Gastroesophageal sphincter (tissue), 4 donors: Measurements from ENCODE around the gene RBPJ. TPM values are rescaled to one million over a fixed set of nuclear protein-coding genes. Genes with fewer than 3 reads are reported as not detected.

Experiments
- ATAC-seq: fragments of 150-250 bp; one replicate; pipeline ENCODE4 v1.9.1; 2016; ENCODE audit warnings: mild to moderate bottlenecking, moderate library complexity
- H3K27ac ChIP-seq, 4 donors: fragments of 200-600 bp; sonication (generic) in 3 of 4; 1 replicate in 3 of 4; 2 replicates in 1 of 4; pipeline ENCODE4 v1.5.1; 2016 to 2019
- H3K27me3 ChIP-seq: fragments of 200-600 bp; sonication (generic); one replicate; pipeline ENCODE4 v1.5.1; 2019
- H3K36me3 ChIP-seq, 2 donors: fragments of 200-600 bp; sonication (generic); one replicate each; pipeline ENCODE4 v1.5.1; 2019; ENCODE audit warnings: control low read depth in 1 of 2
- H3K4me1 ChIP-seq, 3 donors: fragments of 200-600 bp; sonication (generic); 1 replicate in 2 of 3; 2 replicates in 1 of 3; pipeline ENCODE4 v1.5.1; 2016 to 2019; ENCODE audit warnings: control low read depth in 2 of 3
- H3K4me3 ChIP-seq, 2 donors: fragments of 200-600 bp; sonication (generic); one replicate each; pipeline ENCODE4 v1.5.1; 2019; ENCODE audit warnings: mild to moderate bottlenecking in 1 of 2, moderate library complexity in 1 of 2
- H3K9me3 ChIP-seq, 3 donors: fragments of 200-600 bp; sonication (generic); one replicate each; pipeline ENCODE4 v1.5.1; 2017 to 2019; ENCODE audit warnings: control low read depth in 2 of 3
- CTCF ChIP-seq, 4 experiments: fragments of 200-600 bp in 2 of 4; fragments of 450-650 bp in 2 of 4; sonication (generic) in 1 of 4; IDR thresholded peaks; one replicate each; pipeline ENCODE4 v1.5.1; 2017 to 2019; ENCODE audit warnings: antibody characterized with exemption in 4 of 4, mild to moderate bottlenecking in 2 of 4, moderate library complexity in 2 of 4
- EP300 ChIP-seq: sonication (generic); formaldehyde crosslinking; IDR thresholded peaks from one replicate; pipeline ENCODE4 v1.6.1; 2017; ENCODE audit warnings: antibody characterized with exemption, mild to moderate bottlenecking
- POLR2A ChIP-seq, 2 donors: fragments of 450-650 bp; IDR thresholded peaks; one replicate each; pipeline ENCODE4 v1.6.1; 2017; ENCODE audit warnings: antibody characterized with exemption in 2 of 2, mild to moderate bottlenecking in 2 of 2, moderate library complexity in 1 of 2
- POLR2AphosphoS5 ChIP-seq: sonication (generic); formaldehyde crosslinking; IDR thresholded peaks from one replicate; pipeline ENCODE4 v1.6.1; 2017; ENCODE audit warnings: antibody characterized with exemption
- WGBS, 2 donors: methylation state at CpG; one replicate each; pipeline ENCODE4 v1.1.5; 2018; ENCODE audit warnings: low coverage in 1 of 2; 5-methylcytosine and 5-hydroxymethylcytosine counted together
- total RNA-seq, 4 donors: library from RNA; depleted of rRNA; stranded (reverse); fragments of >200 nt; gene quantifications; one replicate each; pipeline ENCODE4 v1.1.0, GENCODE V29; 2016

RBPJ gene
- total RNA-seq, 4 donors from 2014 or later, result 49.5 to 128 (median 77.6) TPM

- 92 to 100% methylated on average over 1 to 6 of the region's 7 CpGs for WGBS, 2 donors
- H3K9me3 ChIP-seq, result no peaks in the 10 kb centered on the region
- H3K36me3 ChIP-seq, result no peaks in the 10 kb centered on the region
- H3K4me1 ChIP-seq, result peaks cover 0 to 16% (median 0%) of the 10 kb centered on the region in 3 donors
- no peak overlapping the region for H3K27ac ChIP-seq
- no peak for ATAC-seq
- TF ChIP-seq POLR2AphosphoS5 (no peak), EP300 (no peak), POLR2A (IDR thresholded peaks at IDR 0.05) (no peak), CTCF (IDR thresholded peaks at IDR 0.05) (no peak)
- no peak overlapping the region for H3K4me3 ChIP-seq
- H3K27me3 ChIP-seq, result no peaks in the 10 kb centered on the region
Measured at GRCh38 chr4:26275281-26275680, 45.5 kb upstream of the RBPJ start.

- no peaks in the 10 kb centered on the region for H3K9me3 ChIP-seq
- H3K27me3 ChIP-seq, result no peaks in the 10 kb centered on the region
- H3K4me1 ChIP-seq, result no peaks in the 10 kb centered on the region
- WGBS, 2 donors, result 84 to 86% methylated on average over 10 to 12 of the region's 13 CpGs
- H3K36me3 ChIP-seq, result no peaks in the 10 kb centered on the region
- ATAC-seq, result no peak
- H3K27ac ChIP-seq, result no peak overlapping the region
- H3K4me3 ChIP-seq, result no peak overlapping the region
- no peak for TF ChIP-seq CTCF (IDR thresholded peaks at IDR 0.05)
- no peak for TF ChIP-seq POLR2AphosphoS5
- TF ChIP-seq EP300, result no peak
Measured at GRCh38 chr4:26279446-26279845, 41.4 kb upstream of the RBPJ start.

- Histone ChIP-seq H3K9me3 (no peaks in the 10 kb centered on the region), H3K27ac (no peak overlapping the region), H3K4me3 (no peak overlapping the region), H3K4me1 (no peaks in the 10 kb centered on the region), H3K36me3 (no peaks in the 10 kb centered on the region), H3K27me3 (no peaks in the 10 kb centered on the region)
- no peak for ATAC-seq
- TF ChIP-seq POLR2AphosphoS5, result no peak
- no peak for TF ChIP-seq CTCF (IDR thresholded peaks at IDR 0.05)
- no peak for TF ChIP-seq POLR2A (IDR thresholded peaks at IDR 0.05)
- no peak for TF ChIP-seq EP300
- 8 to 55% methylated on average over 1 of the region's 1 CpG for WGBS, 2 donors
Measured at GRCh38 chr4:26281881-26282280, 38.9 kb upstream of the RBPJ start.

GRCh38 chr4:26284536-26284935, 36.3 kb upstream of the RBPJ start:
- TF ChIP-seq EP300 (no peak), CTCF (IDR thresholded peaks at IDR 0.05) (no peak), POLR2AphosphoS5 (no peak), POLR2A (IDR thresholded peaks at IDR 0.05) (no peak)
- Histone ChIP-seq H3K4me3 (no peak overlapping the region), H3K27ac (no peak overlapping the region), H3K9me3 (no peaks in the 10 kb centered on the region), H3K36me3 (no peaks in the 10 kb centered on the region), H3K27me3 (no peaks in the 10 kb centered on the region), H3K4me1 (no peaks in the 10 kb centered on the region)
- WGBS, 2 donors, result 82% methylated on average over 6 of the region's 8 CpGs; no CpG with 5 or more reads in 1 of the 2 donors
- no peak for ATAC-seq

GRCh38 chr4:26285272-26285671, 35.5 kb upstream of the RBPJ start:
- H3K36me3 ChIP-seq, result no peaks in the 10 kb centered on the region
- H3K4me1 ChIP-seq, result no peaks in the 10 kb centered on the region
- 85 to 100% methylated on average over 1 to 3 of the region's 4 CpGs for WGBS, 2 donors
- H3K27ac ChIP-seq, result no peak overlapping the region
- no peaks in the 10 kb centered on the region for H3K9me3 ChIP-seq
- no peak for TF ChIP-seq EP300
- no peak for TF ChIP-seq POLR2A (IDR thresholded peaks at IDR 0.05)
- no peak for TF ChIP-seq CTCF (IDR thresholded peaks at IDR 0.05)
- TF ChIP-seq POLR2AphosphoS5, result no peak
- no peak overlapping the region for H3K4me3 ChIP-seq
- ATAC-seq, result no peak
- H3K27me3 ChIP-seq, result no peaks in the 10 kb centered on the region
